ENCODE results near the gene SCN8A.
"Not testable (repeated sequence)": the region's sequence is repeated elsewhere in the genome, so short reads cannot be mapped to it uniquely, and the experiment has no call there.

Gene SCN8A

GRCh38 chr12:51591016-51591901, at the start of gene SCN8A:
Gene SCN8A (plus strand): TSS chr12:51591233. CDS start chr12:51662818, 71,585 bp downstream.
- Mint-ChIP-seq H3K4me3 (peak within 1 kb of the TSS; percentile 69), H3K9me3 (no peaks in the 10 kb centered on the region), H3K36me3 (ENCODE audit: low read depth) (no peaks in the 10 kb centered on the region), H3K27me3 (peaks cover 75% of the 10 kb centered on the region), H3K27ac (no peak within 1 kb of the TSS), H3K4me1 (ENCODE audit: low read depth) (peaks cover 20% of the 10 kb centered on the region)
- intact Hi-C loops (cut with micrococcal nuclease): no loop called here

- Mint-ChIP-seq H3K36me3 (ENCODE audit: low read depth) (no peaks in the 10 kb centered on the region), H3K9me3 (no peaks in the 10 kb centered on the region), H3K27ac (no peak overlapping the region), H3K4me3 (no peak overlapping the region), H3K27me3 (peaks cover 18% of the 10 kb centered on the region), H3K4me1 (ENCODE audit: low read depth) (no peaks in the 10 kb centered on the region)
- intact Hi-C loops (cut with micrococcal nuclease): no loop called here
These were observed 44.9 kb upstream of the SCN8A start for GRCh38 chr12:51546097-51546496.

DNA sequence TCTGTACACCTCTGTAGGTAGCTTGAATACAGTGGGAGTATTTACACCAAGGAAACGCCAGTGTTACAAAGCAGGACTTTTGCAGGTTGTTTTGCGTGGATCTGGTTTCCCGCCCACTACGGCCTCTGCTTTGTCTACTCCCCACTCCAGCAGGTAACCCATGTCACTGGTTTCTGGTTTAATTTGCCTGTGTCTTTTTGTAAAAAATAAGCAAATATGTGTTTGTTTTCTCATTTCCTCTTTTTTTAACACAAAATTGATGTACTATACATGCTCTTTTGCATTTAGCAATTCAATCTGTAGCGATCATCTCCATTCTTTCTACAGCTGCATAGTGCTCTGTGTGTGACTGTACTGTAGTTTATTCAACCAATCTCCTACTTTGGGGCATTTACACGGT, 43.4 kb upstream of the SCN8A start:
- no peak overlapping the region for H3K27ac Mint-ChIP-seq
- no peaks in the 10 kb centered on the region for H3K4me1 Mint-ChIP-seq (ENCODE audit: low read depth)
- peaks cover 18% of the 10 kb centered on the region for H3K27me3 Mint-ChIP-seq
- H3K36me3 Mint-ChIP-seq (ENCODE audit: low read depth): no peaks in the 10 kb centered on the region
- no peaks in the 10 kb centered on the region for H3K9me3 Mint-ChIP-seq
- H3K4me3 Mint-ChIP-seq: no peak overlapping the region
- intact Hi-C loops (cut with micrococcal nuclease): no loop called here

DNA sequence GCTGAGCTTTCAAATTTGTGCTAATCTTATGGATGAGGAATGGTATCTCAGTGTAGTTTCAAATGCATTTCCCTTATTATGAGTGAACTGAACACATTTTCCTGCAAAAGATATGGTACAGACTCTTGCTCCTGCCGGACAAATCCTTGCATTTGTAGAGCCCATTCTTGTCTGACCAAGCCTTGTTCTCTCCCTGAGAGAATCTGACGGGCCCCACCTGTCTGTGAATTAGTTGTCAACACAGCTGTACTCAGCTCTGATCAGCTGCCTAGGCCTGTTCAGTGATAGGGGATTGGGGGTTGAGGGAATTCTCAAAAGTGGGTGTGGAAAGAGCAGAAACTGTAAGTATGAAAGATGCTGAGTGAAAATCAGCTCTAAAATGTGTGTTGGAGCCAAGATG, 42.8 kb upstream of the SCN8A start:
- Mint-ChIP-seq H3K4me3 (no peak overlapping the region), H3K9me3 (no peaks in the 10 kb centered on the region), H3K27ac (no peak overlapping the region), H3K4me1 (ENCODE audit: low read depth) (no peaks in the 10 kb centered on the region), H3K36me3 (ENCODE audit: low read depth) (no peaks in the 10 kb centered on the region), H3K27me3 (peaks cover 17% of the 10 kb centered on the region)
- intact Hi-C loops (cut with micrococcal nuclease): no loop called here

DNA sequence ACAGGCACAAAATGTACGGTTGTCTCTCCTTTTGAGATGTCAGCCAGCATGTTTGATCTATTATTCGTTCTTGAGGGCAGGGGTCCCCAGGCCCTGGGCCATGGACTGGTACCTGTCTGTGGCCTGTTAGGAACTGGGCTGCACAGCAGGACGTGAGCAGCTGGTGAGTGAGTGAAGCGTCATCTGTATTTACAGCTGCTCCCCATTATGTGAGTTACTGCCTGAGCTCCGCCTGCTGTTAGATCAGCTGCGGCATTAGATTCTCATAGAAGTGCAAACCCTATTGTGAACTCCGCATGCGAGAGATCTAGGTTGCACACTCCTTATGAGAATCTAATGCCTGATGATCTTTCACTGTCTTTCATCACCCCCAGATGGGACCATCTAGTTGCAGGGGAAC, 41.4 kb upstream of the SCN8A start:
- H3K4me3 Mint-ChIP-seq: no peak overlapping the region
- intact Hi-C loops (cut with micrococcal nuclease): no loop called here
- H3K9me3 Mint-ChIP-seq: no peaks in the 10 kb centered on the region
- no peaks in the 10 kb centered on the region for H3K36me3 Mint-ChIP-seq (ENCODE audit: low read depth)
- H3K27me3 Mint-ChIP-seq: peaks cover 16% of the 10 kb centered on the region
- no peak overlapping the region for H3K27ac Mint-ChIP-seq
- H3K4me1 Mint-ChIP-seq (ENCODE audit: low read depth): no peaks in the 10 kb centered on the region

DNA sequence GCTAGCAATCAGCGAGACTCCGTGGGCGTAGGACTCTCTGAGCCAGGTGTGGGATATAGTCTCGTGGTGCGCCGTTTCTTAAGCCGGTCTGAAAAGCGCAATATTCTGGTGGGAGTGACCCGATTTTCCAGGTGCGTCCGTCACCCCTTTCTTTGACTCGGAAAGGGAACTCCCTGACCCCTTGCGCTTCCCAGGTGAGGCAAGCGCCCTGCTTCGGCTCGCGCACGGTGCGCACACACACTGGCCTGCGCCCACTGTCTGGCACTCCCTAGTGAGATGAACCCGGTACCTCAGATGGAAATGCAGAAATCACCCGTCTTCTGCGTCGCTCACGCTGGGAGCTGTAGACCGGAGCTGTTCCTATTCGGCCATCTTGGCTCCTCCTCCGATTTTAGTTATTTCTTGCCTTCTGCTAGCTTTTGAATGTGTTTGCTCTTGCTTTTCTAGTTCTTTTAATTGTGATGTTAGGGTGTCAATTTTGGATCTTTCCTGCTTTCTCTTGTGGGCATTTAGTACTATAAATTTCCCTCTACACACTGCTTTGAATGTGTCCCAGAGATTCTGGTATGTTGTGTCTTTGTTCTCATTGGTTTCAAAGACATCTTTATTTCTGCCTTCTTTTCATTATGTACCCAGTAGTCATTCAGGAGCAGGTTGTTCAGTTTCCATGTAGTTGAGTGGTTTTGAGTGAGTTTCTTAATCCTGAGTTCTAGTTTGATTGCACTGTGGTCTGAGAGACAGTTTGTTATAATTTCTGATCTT, 22.6 kb upstream of the SCN8A start:
- H3K9me3 Mint-ChIP-seq; intact Hi-C loops (cut with micrococcal nuclease); H3K4me3 Mint-ChIP-seq; H3K4me1 Mint-ChIP-seq (ENCODE audit: low read depth); H3K36me3 Mint-ChIP-seq (ENCODE audit: low read depth); H3K27me3 Mint-ChIP-seq; H3K27ac Mint-ChIP-seq: not testable (repeated sequence)

DNA sequence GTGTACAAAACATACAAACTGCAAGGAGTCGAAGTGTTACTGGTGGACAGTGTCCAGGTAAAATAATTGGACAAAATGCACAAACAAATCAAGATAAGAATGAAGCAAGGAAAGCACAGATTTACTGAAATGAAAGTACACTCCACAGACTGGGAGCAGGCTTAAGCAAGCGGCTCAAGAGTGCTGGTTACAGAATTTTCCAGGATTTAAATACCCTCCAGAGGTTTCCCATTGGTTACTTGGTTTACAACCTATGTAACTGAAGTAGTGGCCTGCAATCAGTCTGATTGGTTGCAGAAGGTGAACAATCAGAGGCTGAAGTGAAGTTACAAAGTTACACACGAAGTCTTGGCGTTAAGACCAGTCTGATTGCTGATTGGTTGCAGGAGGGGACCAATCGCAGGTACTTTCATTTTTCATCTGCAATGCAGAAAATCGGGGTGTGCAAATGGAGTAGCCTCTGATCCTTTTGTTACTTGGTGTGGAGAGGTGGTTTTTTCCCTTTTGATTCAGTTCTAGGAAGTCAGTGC, 11.6 kb upstream of the SCN8A start:
- Mint-ChIP-seq H3K4me1 (ENCODE audit: low read depth) (no peaks in the 10 kb centered on the region), H3K27me3 (peaks cover 18% of the 10 kb centered on the region), H3K9me3 (peaks cover 8% of the 10 kb centered on the region), H3K36me3 (ENCODE audit: low read depth) (no peaks in the 10 kb centered on the region), H3K4me3 (no peak overlapping the region), H3K27ac (no peak overlapping the region)
- intact Hi-C loops (cut with micrococcal nuclease): no loop called here

DNA sequence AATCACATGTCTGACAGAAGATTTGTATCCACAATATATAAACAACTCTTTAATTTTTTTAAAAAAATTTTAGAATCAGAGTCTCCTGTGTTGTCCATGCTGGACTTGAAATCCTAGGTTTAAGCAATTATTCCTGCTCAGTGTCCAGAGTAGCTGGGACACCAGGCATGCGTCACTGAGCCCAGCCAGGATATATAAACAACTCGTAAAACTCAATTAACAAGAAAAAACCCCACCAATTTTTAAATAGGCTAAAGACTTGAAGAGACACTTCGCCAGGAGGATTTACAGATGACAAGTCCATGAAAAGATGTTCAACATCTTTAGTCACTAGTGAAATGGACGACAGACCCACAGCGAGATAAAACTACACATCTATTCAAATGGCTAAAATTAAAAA, 2.0 kb upstream of the SCN8A start:
- H3K4me3 Mint-ChIP-seq: no peak overlapping the region
- peaks cover 71% of the 10 kb centered on the region for H3K27me3 Mint-ChIP-seq
- peaks cover 20% of the 10 kb centered on the region for H3K4me1 Mint-ChIP-seq (ENCODE audit: low read depth)
- H3K9me3 Mint-ChIP-seq: no peaks in the 10 kb centered on the region
- H3K36me3 Mint-ChIP-seq (ENCODE audit: low read depth): no peaks in the 10 kb centered on the region
- H3K27ac Mint-ChIP-seq: no peak overlapping the region
- intact Hi-C loops (cut with micrococcal nuclease): no loop called here

- H3K4me3 Mint-ChIP-seq: no peak overlapping the region
- no peaks in the 10 kb centered on the region for H3K9me3 Mint-ChIP-seq
- no peaks in the 10 kb centered on the region for H3K36me3 Mint-ChIP-seq (ENCODE audit: low read depth)
- peaks cover 20% of the 10 kb centered on the region for H3K4me1 Mint-ChIP-seq (ENCODE audit: low read depth)
- H3K27ac Mint-ChIP-seq: no peak overlapping the region
- peaks cover 71% of the 10 kb centered on the region for H3K27me3 Mint-ChIP-seq
- intact Hi-C loops (cut with micrococcal nuclease): no loop called here
These were observed 1.4 kb upstream of the SCN8A start for GRCh38 chr12:51589557-51590176.

DNA sequence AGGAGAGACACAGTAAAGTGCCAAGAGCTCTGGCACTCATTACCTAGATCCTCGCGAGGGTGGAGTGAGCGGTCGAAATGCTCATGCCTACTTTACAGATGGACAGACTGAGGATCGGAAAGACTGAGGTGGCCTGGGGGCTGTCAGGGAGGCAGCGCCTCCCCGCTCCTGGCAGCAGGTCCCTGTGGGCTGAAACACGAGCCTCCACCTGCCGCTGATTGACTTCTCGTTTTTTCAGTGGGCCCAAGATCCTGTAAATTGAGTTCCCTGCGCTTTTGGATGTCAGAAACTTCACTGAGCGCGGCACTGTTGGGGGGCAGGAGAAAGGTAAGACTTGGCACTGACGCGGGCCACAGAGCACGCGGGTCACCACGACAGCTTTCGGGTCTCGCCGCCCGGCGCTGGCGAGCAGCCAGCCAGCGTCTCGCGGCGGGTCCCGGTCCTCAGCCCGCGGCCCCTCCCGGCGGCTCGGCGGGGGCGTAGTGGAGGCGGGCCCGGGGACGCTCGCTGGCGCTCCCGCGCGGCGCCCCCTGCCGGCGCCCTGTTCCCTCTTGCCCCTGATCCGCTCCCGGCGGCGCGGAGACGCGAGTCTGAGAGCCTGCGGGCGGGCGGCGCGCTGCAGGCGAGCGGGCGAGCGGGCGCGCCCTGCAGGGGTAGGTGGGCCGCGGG, 552 bp upstream of the SCN8A start:
- Mint-ChIP-seq H3K36me3 (ENCODE audit: low read depth) (no peaks in the 10 kb centered on the region), H3K4me1 (ENCODE audit: low read depth) (peaks cover 20% of the 10 kb centered on the region), H3K27me3 (peaks cover 74% of the 10 kb centered on the region), H3K4me3 (peak overlapping the region; percentile 69), H3K9me3 (no peaks in the 10 kb centered on the region), H3K27ac (no peak overlapping the region)
- intact Hi-C loops (cut with micrococcal nuclease): no loop called here

- Mint-ChIP-seq H3K27ac (no peak overlapping the region), H3K9me3 (no peaks in the 10 kb centered on the region), H3K36me3 (ENCODE audit: low read depth) (no peaks in the 10 kb centered on the region), H3K4me1 (ENCODE audit: low read depth) (peaks cover 20% of the 10 kb centered on the region), H3K27me3 (peaks cover 76% of the 10 kb centered on the region), H3K4me3 (peak overlapping the region; percentile 18)
- intact Hi-C loops (cut with micrococcal nuclease): no loop called here
These were observed 1.1 kb downstream of the SCN8A start for GRCh38 chr12:51592034-51592705.

- peaks cover 77% of the 10 kb centered on the region for H3K27me3 Mint-ChIP-seq
- H3K36me3 Mint-ChIP-seq (ENCODE audit: low read depth): no peaks in the 10 kb centered on the region
- H3K9me3 Mint-ChIP-seq: no peaks in the 10 kb centered on the region
- peaks cover 20% of the 10 kb centered on the region for H3K4me1 Mint-ChIP-seq (ENCODE audit: low read depth)
- no peak overlapping the region for H3K4me3 Mint-ChIP-seq
- no peak overlapping the region for H3K27ac Mint-ChIP-seq
- intact Hi-C loops (cut with micrococcal nuclease): no loop called here
These were observed 2.0 kb downstream of the SCN8A start for GRCh38 chr12:51593021-51593420.

GRCh38 chr12:51593539-51593938, 2.5 kb downstream of the SCN8A start:
- peaks cover 20% of the 10 kb centered on the region for H3K4me1 Mint-ChIP-seq (ENCODE audit: low read depth)
- H3K4me3 Mint-ChIP-seq: no peak overlapping the region
- H3K36me3 Mint-ChIP-seq (ENCODE audit: low read depth): no peaks in the 10 kb centered on the region
- H3K27ac Mint-ChIP-seq: no peak overlapping the region
- no peaks in the 10 kb centered on the region for H3K9me3 Mint-ChIP-seq
- intact Hi-C loops (cut with micrococcal nuclease): no loop called here
- H3K27me3 Mint-ChIP-seq: peaks cover 78% of the 10 kb centered on the region
